HCT116 (cell line): ENCODE measurements around the gene UBAC2. TPM values are rescaled to one million over a fixed set of nuclear protein-coding genes. Genes with fewer than 3 reads are reported as not detected.

ENCODE experiments used
- ATAC-seq: fragments of 200-7000 bp; cut with Tn5 transposase; 2 replicates; pipeline ENCODE4 v1.9.1; 2020; ENCODE audit warnings: mild to moderate bottlenecking, moderate library complexity
- BruUV-seq: library from RNA; stranded (reverse); fragments of 400-500 nt; replicated peaks from 2 replicates; lab custom pipeline; 2021; lab: Mats Ljungman, UMichigan
- CTCF ChIA-PET: fragments of 300-600 bp; sonication (Branson Sonifier 250); formaldehyde crosslinking; loops from one replicate; lab custom pipeline; 2021; ENCODE audit warnings: antibody characterized with exemption; lab: Charles Lee
- POLR2A ChIA-PET: fragments of 300-600, 350-600 bp; sonication (Branson Sonifier 250); formaldehyde crosslinking; loops from one replicate; lab custom pipeline; 2021; ENCODE audit warnings: antibody characterized with exemption; lab: Charles Lee
- RAD21 ChIA-PET, 2 experiments: fragments of 300-600 bp; sonication (Branson Sonifier 250); formaldehyde crosslinking; loops; one replicate each; lab custom pipeline; 2023; ENCODE audit warnings: low total read pairs in 2 of 2; ENCODE audit not compliant: uncharacterized antibody in 2 of 2, unreplicated experiment in 2 of 2, low non-redundant PET in 1 of 2; lab: Charles Lee
- DNase-seq: peaks from one replicate; pipeline ENCODE4 v3.0.0-alpha.2; 2010; ENCODE audit warnings: low read depth, low spot score
- H2AFZ ChIP-seq: fragments of 200-600 bp; shearing (Covaris generic), sonication (generic); 2 replicates; pipeline ENCODE4 v1.6.1; 2017; ENCODE audit warnings: low read depth, mixed run types, mixed read lengths, antibody characterized with exemption, low read length; ENCODE audit not compliant: poor library complexity, severe bottlenecking
- H3K27ac ChIP-seq: 2 replicates; pipeline ENCODE4 v1.5.1; 2012; ENCODE audit warnings: low read depth, low read length
- H3K27me3 ChIP-seq: fragments of 200-600 bp; sonication (generic); 2 replicates; pipeline ENCODE4 v1.6.1; 2016; ENCODE audit warnings: mixed run types, low read length, mixed read lengths; ENCODE audit not compliant: insufficient read depth
- H3K36me3 ChIP-seq, 2 experiments: fragments of 200-500 bp in 1 of 2; fragments of 200-600 bp in 1 of 2; sonication (Bioruptor generic) in 1 of 2; sonication (generic) in 1 of 2; 2 replicates each; pipeline versions ENCODE4 v1.5.1 to v1.6.1; 2014 to 2016; ENCODE audit warnings: low read length in 2 of 2, inconsistent platforms in 1 of 2, mixed read lengths in 1 of 2, mixed run types in 1 of 2; ENCODE audit not compliant: insufficient read depth in 2 of 2, control insufficient read depth in 1 of 2
- H3K4me1 ChIP-seq, 2 experiments: fragments of 200-600 bp in 1 of 2; sonication (generic) in 1 of 2; 2 replicates each; pipeline versions ENCODE4 v1.5.1 to v1.6.1; 2012 to 2017; ENCODE audit warnings: low read length in 2 of 2, inconsistent platforms in 1 of 2, mild to moderate bottlenecking in 1 of 2, mixed read lengths in 1 of 2, mixed run types in 1 of 2, moderate library complexity in 1 of 2; ENCODE audit not compliant: insufficient read depth in 2 of 2, control insufficient read depth in 1 of 2
- H3K4me2 ChIP-seq: fragments of 200-600 bp; sonication (generic); 2 replicates; pipeline ENCODE4 v1.6.1; 2017; ENCODE audit warnings: mixed run types, low read length, mixed read lengths
- H3K4me3 ChIP-seq, 2 experiments: fragments of 200-600 bp in 1 of 2; sonication (generic) in 1 of 2; replicated peaks in 1 of 2; 2 replicates each; pipeline ENCODE4 v1.5.1; 2011 to 2016; ENCODE audit warnings: low read length in 2 of 2, control low read depth in 1 of 2, low read depth in 1 of 2, mild to moderate bottlenecking in 1 of 2, mixed read lengths in 1 of 2, mixed run types in 1 of 2
- H3K79me2 ChIP-seq: fragments of 200-600 bp; sonication (generic); 2 replicates; pipeline ENCODE4 v1.6.1; 2017; ENCODE audit warnings: mild to moderate bottlenecking, mixed run types, low read length, moderate library complexity, mixed read lengths; ENCODE audit not compliant: insufficient read depth
- H3K9ac ChIP-seq: fragments of 200-600 bp; sonication (generic); 2 replicates; pipeline ENCODE4 v1.6.1; 2016; ENCODE audit warnings: low read length, mixed read lengths
- H3K9me2 ChIP-seq: fragments of 200-600 bp; sonication (generic), shearing (Covaris generic); 2 replicates; pipeline ENCODE4 v1.6.1; 2017; ENCODE audit warnings: mixed run types, mild to moderate bottlenecking, moderate library complexity; ENCODE audit not compliant: insufficient read depth
- H3K9me3 ChIP-seq, 2 experiments: fragments of 200-500 bp in 1 of 2; fragments of 200-600 bp in 1 of 2; sonication (Bioruptor generic) in 1 of 2; sonication (generic) in 1 of 2; 2 replicates each; pipeline ENCODE4 v1.6.1; 2014 to 2017; ENCODE audit warnings: low read length in 2 of 2, mixed read lengths in 2 of 2, inconsistent platforms in 1 of 2, low read depth in 1 of 2, mild to moderate bottlenecking in 1 of 2, mixed run types in 1 of 2, moderate library complexity in 1 of 2; ENCODE audit not compliant: control insufficient read depth in 1 of 2, insufficient read depth in 1 of 2
- H4K20me1 ChIP-seq: fragments of 200-600 bp; sonication (generic), shearing (Covaris generic); 2 replicates; pipeline ENCODE4 v1.6.1; 2017; ENCODE audit warnings: mixed run types, mild to moderate bottlenecking, moderate library complexity; ENCODE audit not compliant: insufficient read depth
- CEBPB ChIP-seq: IDR thresholded peaks from 2 replicates; pipeline ENCODE4 v1.6.1; 2012; ENCODE audit warnings: low read depth
- CTCF ChIP-seq, 3 experiments: fragments of 200-600 bp in 1 of 3; sonication (generic) in 1 of 3; IDR thresholded peaks in 2 of 3; conservative IDR thresholded peaks in 1 of 3; 2 replicates each; pipeline ENCODE4 v1.5.1; 2012 to 2017; ENCODE audit warnings: low read depth in 2 of 3, low read length in 2 of 3, antibody characterized with exemption in 1 of 3, borderline replicate concordance in 1 of 3, control low read depth in 1 of 3, mild to moderate bottlenecking in 1 of 3, mixed read lengths in 1 of 3, mixed run types in 1 of 3, moderate library complexity in 1 of 3; ENCODE audit not compliant: insufficient read depth in 1 of 3
- EGR1 ChIP-seq: IDR thresholded peaks from 2 replicates; pipeline ENCODE4 v1.6.1; 2012; ENCODE audit warnings: low read depth
- EZH2 ChIP-seq: fragments of 200-600 bp; sonication (generic); IDR thresholded peaks from 2 replicates; pipeline ENCODE4 v1.6.1; 2017; ENCODE audit warnings: antibody characterized with exemption, mixed run types
- EZH2phosphoT487 ChIP-seq: fragments of 200-600 bp; IDR thresholded peaks from 2 replicates; pipeline ENCODE4 v1.6.1; 2018; ENCODE audit warnings: antibody characterized with exemption, borderline replicate concordance
- JUND ChIP-seq: IDR thresholded peaks from 2 replicates; pipeline ENCODE4 v1.6.1; 2012
- POLR2A ChIP-seq: IDR thresholded peaks from 2 replicates; pipeline ENCODE4 v1.7.0; 2011; ENCODE audit warnings: borderline replicate concordance; ENCODE audit not compliant: insufficient read depth, insufficient read length; ENCODE audit errors: extremely low read depth
- POLR2AphosphoS5 ChIP-seq: IDR thresholded peaks from 2 replicates; pipeline ENCODE4 v1.6.1; 2011; ENCODE audit warnings: mild to moderate bottlenecking, low read depth, low read length, moderate library complexity
- RAD21 ChIP-seq: IDR thresholded peaks from 2 replicates; pipeline ENCODE4 v1.6.1; 2012; ENCODE audit warnings: low read depth, mild to moderate bottlenecking
- REST ChIP-seq: IDR thresholded peaks from 2 replicates; pipeline ENCODE4 v1.6.1; 2012; ENCODE audit warnings: low read depth
- SIN3A ChIP-seq: IDR thresholded peaks from 2 replicates; pipeline ENCODE4 v1.6.1; 2012; ENCODE audit warnings: low read depth
- SP1 ChIP-seq: IDR thresholded peaks from 2 replicates; pipeline ENCODE4 v1.6.1; 2012; ENCODE audit warnings: low read depth
- SRF ChIP-seq: IDR thresholded peaks from 2 replicates; pipeline ENCODE4 v1.6.1; 2012; ENCODE audit warnings: low read depth
- ZNF274 ChIP-seq: fragments of 200-500 bp; sonication (Bioruptor generic); IDR thresholded peaks from 2 replicates; pipeline ENCODE4 v1.6.1; 2014; ENCODE audit warnings: mild to moderate bottlenecking, low read depth, low read length, inconsistent platforms
- intact Hi-C: fragments of 100-400 bp; cut with micrococcal nuclease; formaldehyde crosslinking; loops from 2 replicates; pipeline ENCODE4 v1.10.0; 2022
- total RNA-seq: library from RNA; stranded (reverse); gene quantifications from one replicate; pipeline ENCODE4 v1.2.1, GENCODE V29; 2021; ENCODE audit not compliant: unreplicated experiment
- TF ChIP-seq, protein P1 (sequence below): IDR thresholded peaks from 2 replicates; pipeline ENCODE4 v1.6.1; 2012

The UBAC2 gene
- total RNA-seq, 1 experiment from 2014 or later, result 67.4 TPM

- DNase-seq (no peak), ATAC-seq (no peak)
- Histone ChIP-seq H3K4me3 (no peak overlapping the region), H2AFZ (no peak overlapping the region), H3K27ac (no peak overlapping the region), H3K4me2 (no peak overlapping the region), H3K4me1 (peaks cover 0 to 13% of the 10 kb centered on the region in 2 experiments; a peak in 1 of 4 replicates), H3K9ac (no peak overlapping the region), H4K20me1 (no peaks in the 10 kb centered on the region), H3K36me3 (no peaks in the 10 kb centered on the region; a peak in 1 of 4 replicates), H3K79me2 (0 out of 2 replicates have a peak, but pooled peaks cover 5% of the 10 kb centered on the region), H3K27me3 (no peaks in the 10 kb centered on the region), H3K9me2 (no peaks in the 10 kb centered on the region), H3K9me3 (no peaks in the 10 kb centered on the region; a peak in 1 of 4 replicates)
- BruUV-seq, result no TSS peak
- CTCF ChIA-PET, result no interaction called here
- RAD21 ChIA-PET, result no interaction called here
- POLR2A ChIA-PET, result no interaction called here
- TF ChIP-seq SIN3A (no peak), CEBPB (no peak)
- intact Hi-C loops, result no loop called here
Observed at GRCh38 chr13:99299920-99300341, 99.3 kb downstream of the UBAC2 start.

DNA sequence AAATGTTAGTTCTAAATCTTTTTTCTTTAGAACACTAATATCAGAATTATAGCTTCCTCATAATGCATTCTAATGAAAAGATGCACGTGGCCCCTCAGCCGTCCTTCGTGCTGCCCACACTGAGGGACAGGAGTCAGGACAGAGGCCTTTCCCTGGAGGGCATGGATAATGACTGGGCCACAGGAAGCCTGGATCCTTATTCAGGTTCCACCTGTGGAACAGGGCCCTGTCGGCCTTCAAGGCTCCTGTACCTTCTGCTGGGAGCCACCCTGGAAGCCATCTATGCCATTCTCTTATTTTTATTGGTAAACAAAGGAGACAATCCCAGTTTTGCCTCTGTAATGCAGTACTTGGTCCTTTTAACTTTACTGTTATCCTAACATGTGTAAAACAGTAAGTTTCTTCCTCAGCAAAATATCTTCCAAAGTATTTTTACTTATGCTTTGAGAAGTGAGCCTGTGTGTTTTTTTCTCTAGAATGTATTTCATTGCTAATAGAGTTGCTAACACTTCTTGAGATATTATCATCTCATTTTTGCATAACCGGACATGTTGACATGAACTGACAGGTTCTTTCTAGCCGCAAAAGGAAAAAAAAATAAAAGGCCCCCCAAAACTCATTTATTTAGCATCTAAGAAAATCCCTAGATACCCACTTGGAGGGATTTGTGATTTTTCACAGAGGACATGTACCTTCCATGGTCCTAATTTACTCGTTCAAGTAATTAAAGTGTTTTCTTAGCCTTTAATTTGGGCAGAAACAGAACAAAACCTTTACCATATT, 100.6 kb downstream of the UBAC2 start:
- Histone ChIP-seq H3K27me3 (no peaks in the 10 kb centered on the region), H3K4me3 (no peak overlapping the region), H3K9me2 (no peaks in the 10 kb centered on the region), H3K36me3 (no peaks in the 10 kb centered on the region), H3K9ac (no peak overlapping the region), H3K4me1 (peaks cover 1 to 16% of the 10 kb centered on the region in 2 experiments; a peak in 3 of 4 replicates), H3K27ac (no peak overlapping the region), H4K20me1 (no peaks in the 10 kb centered on the region), H2AFZ (no peak overlapping the region), H3K79me2 (peaks cover 8% of the 10 kb centered on the region; the same call in 1 of the 2 replicates), H3K9me3 (no peaks in the 10 kb centered on the region; a peak in 1 of 4 replicates), H3K4me2 (no peak overlapping the region)
- intact Hi-C loops, result no loop called here
- POLR2A ChIA-PET, result no interaction called here
- ATAC-seq (no peak), DNase-seq (no peak)
- RAD21 ChIA-PET, result no interaction called here
- no TSS peak for BruUV-seq
- CTCF ChIA-PET, result no interaction called here
- TF ChIP-seq EZH2phosphoT487, result no peak
- TF ChIP-seq EZH2, result no peak
- TF ChIP-seq EGR1, result no peak
- TF ChIP-seq JUND, result no peak
- no peak for TF ChIP-seq REST
- TF ChIP-seq, protein P1, sequence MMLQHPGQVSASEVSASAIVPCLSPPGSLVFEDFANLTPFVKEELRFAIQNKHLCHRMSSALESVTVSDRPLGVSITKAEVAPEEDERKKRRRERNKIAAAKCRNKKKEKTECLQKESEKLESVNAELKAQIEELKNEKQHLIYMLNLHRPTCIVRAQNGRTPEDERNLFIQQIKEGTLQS, result no peak
- no peak for TF ChIP-seq CEBPB
- no peak for TF ChIP-seq SIN3A
- no peak for TF ChIP-seq SP1
- TF ChIP-seq ZNF274, result no peak
- no peak for TF ChIP-seq POLR2A
- no peak for TF ChIP-seq SRF
- TF ChIP-seq RAD21, result no peak
- no peak for TF ChIP-seq POLR2AphosphoS5
- TF ChIP-seq CTCF (IDR thresholded peaks at IDR 0.05 in 2 of 3, conservative IDR thresholded peaks at IDR 0.05 in 1 of 3; ENCODE audit: borderline replicate concordance in 1 of 3, insufficient read depth in 1 of 3, low read depth in 2 of 3, low read length in 2 of 3), result no peak
